A673 (cell line): ENCODE measurements around the gene RNFT2. TPM values are rescaled to one million over a fixed set of nuclear protein-coding genes. Genes with fewer than 3 reads are reported as not detected.

ENCODE experiments used
- BruUV-seq: library from RNA; stranded (reverse); fragments of 400-500 nt; replicated peaks from 2 replicates; lab custom pipeline; 2021; lab: Mats Ljungman, UMichigan
- CTCF ChIA-PET: fragments of 300-600 bp; sonication (Branson Sonifier 250); formaldehyde crosslinking; loops from one replicate; lab custom pipeline; 2022; ENCODE audit warnings: antibody characterized with exemption; lab: Charles Lee
- POLR2A ChIA-PET: fragments of 300-600 bp; sonication (Branson Sonifier 250); formaldehyde crosslinking; loops from one replicate; lab custom pipeline; 2022; ENCODE audit warnings: antibody characterized with exemption; ENCODE audit not compliant: low non-redundant PET; lab: Charles Lee
- DNase-seq: peaks from one replicate; pipeline ENCODE4 v3.0.0-alpha.2; 2015; ENCODE audit warnings: low spot score
- H3K27ac ChIP-seq: fragments of 200-600 bp; sonication (generic); 2 replicates; pipeline ENCODE4 v1.5.1; 2016; ENCODE audit warnings: mixed run types, low read depth, mild to moderate bottlenecking, mixed read lengths, antibody characterized with exemption, low read length; ENCODE audit not compliant: poor library complexity, severe bottlenecking
- H3K27me3 ChIP-seq: fragments of 200-600 bp; sonication (generic); replicated peaks from 2 replicates; pipeline ENCODE4 v1.6.1; 2017; ENCODE audit warnings: mixed run types, low read depth, mild to moderate bottlenecking, mixed read lengths, antibody characterized with exemption, low read length; ENCODE audit not compliant: insufficient read depth, poor library complexity
- H3K36me3 ChIP-seq: fragments of 200-600 bp; sonication (generic); 2 replicates; pipeline ENCODE4 v1.6.1; 2016; ENCODE audit warnings: mixed run types, mild to moderate bottlenecking, mixed read lengths, antibody characterized with exemption, low read length; ENCODE audit not compliant: insufficient read depth, poor library complexity, severe bottlenecking
- H3K4me1 ChIP-seq: fragments of 200-600 bp; sonication (generic); 2 replicates; pipeline ENCODE4 v1.6.1; 2017; ENCODE audit warnings: mixed run types, mild to moderate bottlenecking, mixed read lengths, antibody characterized with exemption, low read length; ENCODE audit not compliant: insufficient read depth, poor library complexity, severe bottlenecking
- H3K4me3 ChIP-seq: fragments of 200-600 bp; sonication (generic); 2 replicates; pipeline ENCODE4 v1.5.1; 2016; ENCODE audit warnings: low read depth, mixed run types, mild to moderate bottlenecking, mixed read lengths, low read length; ENCODE audit not compliant: poor library complexity, severe bottlenecking
- H3K9me3 ChIP-seq: fragments of 200-600 bp; sonication (generic); 2 replicates; pipeline ENCODE4 v1.6.1; 2016; ENCODE audit warnings: mixed run types, low read depth, mild to moderate bottlenecking, mixed read lengths, antibody characterized with exemption, low read length; ENCODE audit not compliant: poor library complexity, severe bottlenecking
- EZH2 ChIP-seq: fragments of 200-600 bp; sonication (generic); IDR thresholded peaks from 2 replicates; pipeline ENCODE4 v1.6.1; 2017; ENCODE audit warnings: borderline replicate concordance, low read depth, mild to moderate bottlenecking, mixed read lengths, antibody characterized with exemption, low read length; ENCODE audit not compliant: poor library complexity, severe bottlenecking
- intact Hi-C: fragments of 100-400 bp; cut with micrococcal nuclease; formaldehyde crosslinking; loops from one replicate; pipeline ENCODE4 v1.10.0; 2022; ENCODE audit not compliant: unreplicated experiment
- total RNA-seq: library from RNA; stranded (reverse); gene quantifications from 2 replicates; pipeline ENCODE4 v1.2.3, GENCODE V29; 2021
- TF ChIP-seq, protein P1 (sequence below): fragments of 300-800, 200-600 bp; sonication (generic); conservative IDR thresholded peaks from 2 replicates; pipeline ENCODE4 v1.5.1; 2017; ENCODE audit warnings: low read depth, mild to moderate bottlenecking, antibody characterized with exemption, low read length, moderate library complexity, mixed read lengths

RNFT2 gene
- total RNA-seq, 1 experiment from 2014 or later = 36.4 TPM

DNA sequence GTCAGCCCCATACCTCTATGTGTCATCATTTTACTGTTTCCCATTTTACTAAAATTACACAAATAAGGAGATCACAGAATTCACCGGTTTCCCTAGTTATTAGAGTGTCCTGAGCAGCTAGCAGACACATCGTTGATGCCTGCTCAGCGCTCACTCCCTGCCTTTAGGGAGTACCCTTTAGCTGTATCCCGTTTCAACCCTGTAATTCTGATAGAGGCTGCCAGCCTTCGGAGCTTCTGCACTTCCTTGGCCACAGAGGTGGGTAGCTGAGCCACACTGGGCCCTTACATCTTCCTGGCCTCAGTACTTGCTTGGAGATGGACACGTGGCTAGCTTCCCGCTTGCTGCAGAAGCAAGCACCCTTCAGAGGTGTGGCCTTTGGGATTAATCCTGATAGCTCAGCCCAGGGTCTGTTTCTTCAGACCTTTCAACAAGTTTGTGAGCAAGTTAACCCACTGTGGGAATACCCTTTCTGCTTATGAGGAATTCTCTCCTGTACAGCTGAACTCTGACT is 158.4 kb downstream of the RNFT2 start:
- H3K4me3 ChIP-seq = no peak overlapping the region
- intact Hi-C loops = no loop called here
- TF ChIP-seq EZH2 = no peak
- TF ChIP-seq, protein P1, sequence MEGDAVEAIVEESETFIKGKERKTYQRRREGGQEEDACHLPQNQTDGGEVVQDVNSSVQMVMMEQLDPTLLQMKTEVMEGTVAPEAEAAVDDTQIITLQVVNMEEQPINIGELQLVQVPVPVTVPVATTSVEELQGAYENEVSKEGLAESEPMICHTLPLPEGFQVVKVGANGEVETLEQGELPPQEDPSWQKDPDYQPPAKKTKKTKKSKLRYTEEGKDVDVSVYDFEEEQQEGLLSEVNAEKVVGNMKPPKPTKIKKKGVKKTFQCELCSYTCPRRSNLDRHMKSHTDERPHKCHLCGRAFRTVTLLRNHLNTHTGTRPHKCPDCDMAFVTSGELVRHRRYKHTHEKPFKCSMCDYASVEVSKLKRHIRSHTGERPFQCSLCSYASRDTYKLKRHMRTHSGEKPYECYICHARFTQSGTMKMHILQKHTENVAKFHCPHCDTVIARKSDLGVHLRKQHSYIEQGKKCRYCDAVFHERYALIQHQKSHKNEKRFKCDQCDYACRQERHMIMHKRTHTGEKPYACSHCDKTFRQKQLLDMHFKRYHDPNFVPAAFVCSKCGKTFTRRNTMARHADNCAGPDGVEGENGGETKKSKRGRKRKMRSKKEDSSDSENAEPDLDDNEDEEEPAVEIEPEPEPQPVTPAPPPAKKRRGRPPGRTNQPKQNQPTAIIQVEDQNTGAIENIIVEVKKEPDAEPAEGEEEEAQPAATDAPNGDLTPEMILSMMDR = no peak
- BruUV-seq = no TSS peak
- POLR2A ChIA-PET = no interaction called here
- no peaks in the 10 kb centered on the region for H3K9me3 ChIP-seq
- H3K27me3 ChIP-seq = peaks cover 10% of the 10 kb centered on the region
- H3K36me3 ChIP-seq = no peaks in the 10 kb centered on the region
- H3K4me1 ChIP-seq = no peaks in the 10 kb centered on the region
- no peak for DNase-seq
- CTCF ChIA-PET = no interaction called here
- no peak overlapping the region for H3K27ac ChIP-seq

DNA sequence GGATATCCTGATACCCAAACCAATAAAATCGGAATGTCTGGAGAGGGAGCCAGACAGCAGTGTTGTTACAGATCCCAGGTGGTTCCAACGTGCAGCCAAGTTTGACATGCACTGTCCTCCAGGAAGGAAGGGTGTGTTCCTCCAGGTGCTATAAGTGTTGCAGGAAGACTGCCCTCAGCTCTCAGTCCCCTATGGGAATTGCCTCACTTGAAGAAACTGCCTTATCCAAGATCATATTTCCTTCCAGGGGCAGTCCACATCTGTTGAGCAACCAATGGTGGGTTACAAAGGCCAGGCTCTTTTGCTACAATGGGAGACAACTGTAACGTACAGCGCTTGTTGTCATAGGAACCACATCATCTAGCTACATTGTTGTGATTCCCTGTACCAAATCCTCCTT is 159.4 kb downstream of the RNFT2 start:
- Histone ChIP-seq H3K4me1 (no peaks in the 10 kb centered on the region), H3K9me3 (no peaks in the 10 kb centered on the region), H3K36me3 (no peaks in the 10 kb centered on the region), H3K27ac (no peak overlapping the region), H3K4me3 (no peak overlapping the region), H3K27me3 (peaks cover 10% of the 10 kb centered on the region)
- ChIA-PET CTCF (interaction anchor here (0.7 kb wide), 1 partner anchor 515 kb away, joined by 3 read pairs; no protein-coding TSS in a partner anchor), POLR2A (no interaction called here)
- no TSS peak for BruUV-seq
- TF ChIP-seq, protein P1 = no peak
- no peak for TF ChIP-seq EZH2
- DNase-seq = no peak
- intact Hi-C loops = no loop called here

DNA sequence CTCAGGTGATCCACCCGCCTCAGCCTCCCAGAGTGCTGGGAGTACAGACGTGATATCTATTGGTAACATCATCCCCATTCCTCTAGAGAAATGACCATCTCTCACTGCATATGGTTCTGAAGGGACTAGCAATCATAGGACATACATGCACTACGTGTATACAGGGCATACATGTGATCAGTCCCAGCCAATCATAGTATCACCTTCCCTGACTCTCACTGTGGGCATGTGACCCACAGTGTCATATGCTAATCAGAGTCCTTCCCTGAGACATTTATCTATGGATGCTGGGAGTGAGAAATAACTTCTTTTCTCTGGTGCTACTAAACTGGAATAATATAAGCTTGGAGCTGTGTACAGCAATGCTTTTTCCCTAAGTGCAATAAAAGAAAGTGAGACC is 160.6 kb downstream of the RNFT2 start:
- no peak for TF ChIP-seq EZH2
- TF ChIP-seq, protein P1 = no peak
- Histone ChIP-seq H3K4me1 (no peaks in the 10 kb centered on the region), H3K4me3 (no peak overlapping the region), H3K27ac (no peak overlapping the region), H3K27me3 (peaks cover 10% of the 10 kb centered on the region), H3K9me3 (no peaks in the 10 kb centered on the region), H3K36me3 (no peaks in the 10 kb centered on the region)
- intact Hi-C loops = no loop called here
- ChIA-PET POLR2A (no interaction called here), CTCF (no interaction called here)
- no peak for DNase-seq
- BruUV-seq = no TSS peak
